Femur (tissue), 1 donor: ENCODE results near the gene TPD52L1.
"Not testable (repeated sequence)": the region's sequence is repeated elsewhere in the genome, so short reads cannot be mapped to it uniquely, and the experiment has no call there.

Source experiments
- DNase-seq: peaks from one replicate; pipeline ENCODE4 v3.0.0-alpha.2; 2017

The TPD52L1 gene

GRCh38 chr6:125142618-125143017 is 11.0 kb upstream of the TPD52L1 start:
- DNase-seq: no peak

GRCh38 chr6:125144822-125145221 is 8.8 kb upstream of the TPD52L1 start:
- DNase-seq: no peak

GRCh38 chr6:125149256-125150144 is 4.1 kb upstream of the TPD52L1 start:
- no peak for DNase-seq

- no peak for DNase-seq
Measured at GRCh38 chr6:125151700-125152099, 1.9 kb upstream of the TPD52L1 start.

GRCh38 chr6:125154118-125154760 is 666 bp downstream of the TPD52L1 start:
- DNase-seq: peak; percentile 38

- peak; percentile 21 for DNase-seq
Measured at GRCh38 chr6:125154761-125155135, 1.2 kb downstream of the TPD52L1 start.

GRCh38 chr6:125155344-125155743 is 1.8 kb downstream of the TPD52L1 start:
- no peak for DNase-seq

- no peak for DNase-seq
Measured at GRCh38 chr6:125156496-125156895, 2.9 kb downstream of the TPD52L1 start.

- DNase-seq: no peak
Measured at GRCh38 chr6:125157280-125157679, 3.7 kb downstream of the TPD52L1 start.

GRCh38 chr6:125157725-125158124 is 4.2 kb downstream of the TPD52L1 start:
- DNase-seq: no peak

GRCh38 chr6:125163339-125163738 is 9.8 kb downstream of the TPD52L1 start:
- not testable (repeated sequence) for DNase-seq

- no peak for DNase-seq
Measured at GRCh38 chr6:125163811-125164210, 10.2 kb downstream of the TPD52L1 start.

- DNase-seq: no peak
Measured at GRCh38 chr6:125164696-125165095, 11.1 kb downstream of the TPD52L1 start.

GRCh38 chr6:125165256-125165655 is 11.7 kb downstream of the TPD52L1 start:
- DNase-seq: no peak

- no peak for DNase-seq
Measured at GRCh38 chr6:125165776-125166175, 12.2 kb downstream of the TPD52L1 start.

GRCh38 chr6:125166711-125167110 is 13.1 kb downstream of the TPD52L1 start:
- DNase-seq: no peak

- DNase-seq: no peak
Measured at GRCh38 chr6:125167579-125167978, 14.0 kb downstream of the TPD52L1 start.

- no peak for DNase-seq
Measured at GRCh38 chr6:125169058-125169457, 15.5 kb downstream of the TPD52L1 start.

GRCh38 chr6:125169522-125169921 is 15.9 kb downstream of the TPD52L1 start:
- DNase-seq: no peak

GRCh38 chr6:125170376-125170775 is 16.8 kb downstream of the TPD52L1 start:
- DNase-seq: no peak

GRCh38 chr6:125173341-125174095 is 19.9 kb downstream of the TPD52L1 start:
- DNase-seq: no peak

- DNase-seq: no peak
Measured at GRCh38 chr6:125174626-125175025, 21.1 kb downstream of the TPD52L1 start.

GRCh38 chr6:125175466-125176048 is 22.0 kb downstream of the TPD52L1 start:
- no peak for DNase-seq
